GM12878 (cell line): ENCODE measurements around the gene ECHDC1. TPM values are rescaled to one million over a fixed set of nuclear protein-coding genes. Genes with fewer than 3 reads are reported as not detected.

Experiments used
- ATAC-seq: fragments of 200-7000 bp; cut with Tn5 transposase; 3 replicates; pipeline ENCODE4 v1.9.1; 2020; ENCODE audit warnings: mild to moderate bottlenecking, moderate library complexity
- BruUV-seq: library from RNA; stranded (reverse); fragments of 400-500 nt; replicated peaks from 2 replicates; lab custom pipeline; 2021; lab: Mats Ljungman, UMichigan
- CTCF ChIA-PET: fragments of 300-600 bp; sonication (Branson Sonifier 250); formaldehyde crosslinking; extraction: SDS; loops from one replicate; lab custom pipeline; 2021; ENCODE audit warnings: inconsistent platforms; lab: Yijun Ruan, JAX
- POLR2A ChIA-PET: fragments of 350-600 bp; formaldehyde crosslinking; extraction: SDS; loops from one replicate; lab custom pipeline; 2021; ENCODE audit warnings: inconsistent platforms; lab: Charles Lee
- RAD21 ChIA-PET: fragments of 300-600 bp; sonication (Branson Sonifier 250); formaldehyde crosslinking; loops from one replicate; lab custom pipeline; 2023; ENCODE audit warnings: antibody characterized with exemption; ENCODE audit not compliant: unreplicated experiment; lab: Charles Lee
- SMC1A ChIA-PET: fragments of 300-600 bp; sonication (Branson Sonifier 250); formaldehyde crosslinking; loops from one replicate; lab custom pipeline; 2023; ENCODE audit not compliant: unreplicated experiment, uncharacterized antibody; lab: Charles Lee
- DNase-seq: peaks from one replicate; pipeline ENCODE4 v3.0.0-alpha.2; 2011; ENCODE audit warnings: low read depth, low spot score
- FAIRE-seq: peaks from 3 replicates; lab custom pipeline; 2011; peaks lifted over from hg19 to GRCh38; lab: Jason Lieb, UNC
- H2AFZ ChIP-seq: 2 replicates; pipeline ENCODE4 v1.6.0; 2011; ENCODE audit warnings: low read depth, low read length, control low read depth; ENCODE audit not compliant: control insufficient read depth
- H3K27ac ChIP-seq: 2 replicates; pipeline ENCODE4 v1.5.1; 2011; ENCODE audit warnings: control low read depth; ENCODE audit not compliant: control insufficient read depth, insufficient read depth
- H3K27me3 ChIP-seq, 2 experiments: replicated peaks in 1 of 2; 2 replicates each; pipeline versions ENCODE4 v1.6.0 to v1.6.1; 2011; ENCODE audit warnings: low read length in 1 of 2; ENCODE audit not compliant: control insufficient read depth in 2 of 2, insufficient read depth in 2 of 2
- H3K36me3 ChIP-seq, 2 experiments: 2 replicates each; pipeline ENCODE4 v1.5.1; 2011; ENCODE audit warnings: low read length in 1 of 2; ENCODE audit not compliant: control insufficient read depth in 2 of 2, insufficient read depth in 2 of 2
- H3K4me1 ChIP-seq: 2 replicates; pipeline ENCODE4 v1.6.1; 2011; ENCODE audit warnings: mild to moderate bottlenecking, low read length, moderate library complexity, mixed read lengths; ENCODE audit not compliant: control insufficient read depth, insufficient read depth
- H3K4me2 ChIP-seq: 2 replicates; pipeline ENCODE4 v1.6.0; 2011; ENCODE audit warnings: control low read depth; ENCODE audit not compliant: control insufficient read depth, insufficient read depth
- H3K4me3 ChIP-seq: fragments of 200-600 bp; sonication (generic); 2 replicates; pipeline ENCODE4 v1.5.1; 2016
- H3K79me2 ChIP-seq: 2 replicates; pipeline ENCODE4 v1.6.0; 2011; ENCODE audit warnings: low read length; ENCODE audit not compliant: control insufficient read depth, insufficient read depth
- H3K9ac ChIP-seq: 2 replicates; pipeline ENCODE4 v1.8.0; 2011; ENCODE audit warnings: low read length, control low read depth, mixed read lengths; ENCODE audit not compliant: control insufficient read depth, insufficient read depth
- H3K9me3 ChIP-seq: replicated peaks from 3 replicates; pipeline ENCODE4 v1.5.1; 2011; ENCODE audit warnings: mild to moderate bottlenecking, low read length; ENCODE audit not compliant: control insufficient read depth, insufficient read depth
- H4K20me1 ChIP-seq: 2 replicates; pipeline ENCODE4 v1.6.0; 2011; ENCODE audit not compliant: control insufficient read depth, insufficient read depth
- ATF7 ChIP-seq: fragments of 450-650 bp; IDR thresholded peaks from 2 replicates; pipeline ENCODE4 v1.6.1; 2016; ENCODE audit warnings: low read depth, mild to moderate bottlenecking
- BMI1 ChIP-seq: fragments of 450-650 bp; IDR thresholded peaks from 2 replicates; pipeline ENCODE4 v1.6.1; 2016; ENCODE audit warnings: mild to moderate bottlenecking, moderate library complexity, borderline replicate concordance
- CHD4 ChIP-seq: fragments of 200-600 bp; sonication (generic); IDR thresholded peaks from 2 replicates; pipeline ENCODE4 v1.6.1; 2016; ENCODE audit warnings: mild to moderate bottlenecking
- ETV6 ChIP-seq, 2 experiments: fragments of 450-650 bp in 1 of 2; IDR thresholded peaks in 1 of 2; conservative IDR thresholded peaks in 1 of 2; 2 replicates each; pipeline ENCODE4 v1.6.1; 2014; ENCODE audit warnings: antibody characterized with exemption in 1 of 2, borderline replicate concordance in 1 of 2, low read depth in 1 of 2, mild to moderate bottlenecking in 1 of 2, moderate library complexity in 1 of 2
- HSF1 ChIP-seq: fragments of 150-350 bp; IDR thresholded peaks from 2 replicates; pipeline ENCODE4 v1.6.1; 2014; ENCODE audit warnings: mild to moderate bottlenecking, low read depth, low read length
- IRF4 ChIP-seq: IDR thresholded peaks from 2 replicates; pipeline ENCODE4 v1.6.1; 2011; ENCODE audit warnings: low read depth, low read length
- MEF2A ChIP-seq: IDR thresholded peaks from 2 replicates; pipeline ENCODE4 v1.6.1; 2011; ENCODE audit warnings: low read depth, mild to moderate bottlenecking, low read length, moderate library complexity; ENCODE audit not compliant: insufficient read depth
- MXI1 ChIP-seq: fragments of 150-350 bp; IDR thresholded peaks from 2 replicates; pipeline ENCODE4 v1.6.1; 2011; ENCODE audit warnings: low read depth, mild to moderate bottlenecking, inconsistent platforms, low read length, improper control_type of control experiment
- NRF1 ChIP-seq: conservative IDR thresholded peaks from 2 replicates; pipeline ENCODE4 v1.6.1; 2011; ENCODE audit warnings: mild to moderate bottlenecking, low read depth, low read length, improper control_type of control experiment
- PKNOX1 ChIP-seq: fragments of 450-650 bp; IDR thresholded peaks from 2 replicates; pipeline ENCODE4 v1.6.1; 2016; ENCODE audit warnings: mild to moderate bottlenecking
- RELA ChIP-seq: fragments of 450-650 bp; IDR thresholded peaks from 2 replicates; pipeline ENCODE4 v1.8.0; 2014; ENCODE audit warnings: borderline replicate concordance; ENCODE audit not compliant: partially characterized antibody
- SREBF1 ChIP-seq: IDR thresholded peaks from 2 replicates; pipeline ENCODE4 v1.6.1; 2012; ENCODE audit warnings: mild to moderate bottlenecking, low read length
- TCF7 ChIP-seq: IDR thresholded peaks from 2 replicates; pipeline ENCODE4 v1.6.1; 2014; ENCODE audit warnings: antibody characterized with exemption, borderline replicate concordance
- ZBED1 ChIP-seq: IDR thresholded peaks from 2 replicates; pipeline ENCODE4 v1.6.1; 2016; ENCODE audit warnings: borderline replicate concordance
- ZBTB40 ChIP-seq: fragments of 450-650 bp; IDR thresholded peaks from 2 replicates; pipeline ENCODE4 v1.6.1; 2016; ENCODE audit warnings: mild to moderate bottlenecking, moderate library complexity, borderline replicate concordance
- WGBS: methylation state at CpG from one replicate; pipeline ENCODE4 v1.1.6; 2016; ENCODE audit warnings: low lambda C conversion rate; ENCODE audit not compliant: insufficient replicate concordance, insufficient coverage; ENCODE audit errors: missing lambda C conversion rate; 5-methylcytosine and 5-hydroxymethylcytosine counted together
- in situ Hi-C: fragments of 300-500 bp; cut with MboI; formaldehyde crosslinking; loops from 9 replicates; pipeline ENCODE4 v1.14.3; 2018; ENCODE audit warnings: mixed read lengths
- intact Hi-C: fragments of 100-400 bp; cut with micrococcal nuclease; formaldehyde crosslinking; loops from one replicate; pipeline ENCODE4 v1.14.2; 2022; ENCODE audit not compliant: unreplicated experiment
- polyA plus RNA-seq, 11 experiments: library from polyadenylated mRNA; depleted of rRNA in 4 of 11; unstranded in 6 of 11; stranded (reverse) in 5 of 11; fragments of >200 nt; fragmentation: Nextera tagmentation in 4 of 11; fragmentation: Illumina TruSeq in 1 of 11; extraction: Ambion mirVana in 4 of 11; extraction: Trizol in 1 of 11; gene quantifications; 1 replicate in 1 of 11; 2 replicates in 10 of 11; pipeline versions ENCODE4 v1.2.1 to v1.2.3, GENCODE V29; 2011 to 2016; ENCODE audit warnings: inconsistent platforms in 2 of 11, missing spikeins in 2 of 11, low read depth in 1 of 11
- total RNA-seq, 4 experiments: library from RNA; depleted of rRNA in 3 of 4; stranded (reverse); fragments of >200 nt in 3 of 4; fragmentation: Illumina TruSeq in 1 of 4; extraction: Trizol in 1 of 4; gene quantifications; 2 replicates each; pipeline versions ENCODE4 v1.2.1 to v1.2.3, GENCODE V29; 2013 to 2021

ECHDC1 gene
- total and polyA plus RNA-seq, 10 of the 15 experiments (the other 5 are each of a cell fraction or from before 2014, with no cell fraction given), result 46.2 to 111 (median 70.7) TPM

- H3K36me3 ChIP-seq, result no peaks in the 10 kb centered on the region
- DNase-seq, result no peak
- peak overlapping the region; percentile 87 for H3K27ac ChIP-seq
- peak; percentile 41 for FAIRE-seq
- TSS peak; percentile 65 for BruUV-seq
- H3K4me2 ChIP-seq, result peak overlapping the region; percentile 91
- in situ Hi-C loops, result no loop called here
- peaks cover 50% of the 10 kb centered on the region for H3K79me2 ChIP-seq
- peak overlapping the region; percentile 99 for H2AFZ ChIP-seq
- H3K4me3 ChIP-seq, result peak overlapping the region; percentile 98
- no peaks in the 10 kb centered on the region for H3K27me3 ChIP-seq
- ChIA-PET POLR2A (interaction anchor here (1.2 to 4.4 kb wide), 4 partner anchors 23 to 76 kb away, joined by 3 to 24 read pairs (median 4); partner anchors contain the start of gene ECHDC1), CTCF (interaction anchor here (1.1 to 3.8 kb wide), 8 partner anchors 11 to 271 kb away, joined by 3 to 58 read pairs (median 8); no protein-coding TSS in a partner anchor), RAD21 (interaction anchor here (1.1 to 1.9 kb wide), 3 partner anchors 23 to 76 kb away, joined by 3 to 19 read pairs (median 5); no protein-coding TSS in a partner anchor), SMC1A (interaction anchor here (0.9 to 1.3 kb wide), 2 partner anchors 12 to 22 kb away, joined by 3 to 12 read pairs; no protein-coding TSS in a partner anchor)
- ATAC-seq, result peak; percentile 11
- no peaks in the 10 kb centered on the region for H3K4me1 ChIP-seq
- WGBS, result 1% methylated on average over 16 of the region's 16 CpGs
- no peaks in the 10 kb centered on the region for H3K9me3 ChIP-seq
- no peaks in the 10 kb centered on the region for H4K20me1 ChIP-seq
- intact Hi-C loops, result loop anchor here (2.0 kb wide), 2 partner anchors 23 to 75 kb away; partner anchors contain the start of gene ECHDC1
- peak overlapping the region; percentile 92 for H3K9ac ChIP-seq
- no peak for TF ChIP-seq SREBF1
- no peak for TF ChIP-seq ETV6 (conservative IDR thresholded peaks at IDR 0.05 in 1 of 2, IDR thresholded peaks at IDR 0.05 in 1 of 2; ENCODE audit: borderline replicate concordance in 1 of 2, low read depth in 1 of 2)
- no peak for TF ChIP-seq HSF1
- TF ChIP-seq ZBED1, result 0 out of 2 replicates have a peak, but pooled peaks have one; percentile 5
- no peak for TF ChIP-seq BMI1
- TF ChIP-seq MEF2A, result 0 out of 2 replicates have a peak, but pooled peaks have one; percentile 24
- TF ChIP-seq NRF1, result no peak
- peak; percentile 56 for TF ChIP-seq PKNOX1
- TF ChIP-seq ATF7, result no peak
- TF ChIP-seq TCF7, result no peak
- TF ChIP-seq RELA, result no peak
- TF ChIP-seq CHD4, result no peak
- no peak for TF ChIP-seq IRF4
- TF ChIP-seq ZBTB40, result 0 out of 2 replicates have a peak, but pooled peaks have one; percentile 7
- peak; percentile 43; the same call in 1 of the 2 replicates for TF ChIP-seq MXI1
Observed at GRCh38 chr6:127267646-127268625, 75.5 kb downstream of the ECHDC1 start.
